Stimulated activated CD8-positive, alpha-beta memory T cell treated with anti-CD3 and anti-CD28 coated beads, Interleukin-4, amount 100 ng/mL, for 48 hours (primary cell): ENCODE measurements around the gene KIF19.

Experiments used
- DNase-seq: peaks from one replicate; pipeline ENCODE4 v3.0.0-alpha.2; 2020

The KIF19 gene

DNA sequence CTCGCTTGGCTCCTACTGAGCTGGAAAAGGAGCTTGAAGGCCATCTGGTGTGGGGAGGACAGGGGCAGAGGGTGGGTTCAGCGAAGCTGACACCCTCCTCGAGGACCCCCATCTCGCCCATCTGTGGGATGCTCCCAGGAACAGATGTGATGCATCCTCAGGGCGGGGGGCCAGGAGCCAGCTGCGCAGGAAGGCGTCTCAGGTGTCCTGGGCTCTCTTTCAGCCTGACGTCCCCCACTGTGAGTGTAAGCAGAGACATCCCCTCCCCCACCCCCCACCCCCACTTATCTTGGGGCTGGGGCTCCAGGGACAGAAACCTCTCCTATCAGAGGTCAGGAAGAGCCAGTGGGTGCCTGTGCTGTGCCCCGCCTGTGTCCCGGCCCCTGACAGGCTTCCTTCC lies 16.2 kb downstream of the KIF19 start:
- DNase-seq: no peak

DNA sequence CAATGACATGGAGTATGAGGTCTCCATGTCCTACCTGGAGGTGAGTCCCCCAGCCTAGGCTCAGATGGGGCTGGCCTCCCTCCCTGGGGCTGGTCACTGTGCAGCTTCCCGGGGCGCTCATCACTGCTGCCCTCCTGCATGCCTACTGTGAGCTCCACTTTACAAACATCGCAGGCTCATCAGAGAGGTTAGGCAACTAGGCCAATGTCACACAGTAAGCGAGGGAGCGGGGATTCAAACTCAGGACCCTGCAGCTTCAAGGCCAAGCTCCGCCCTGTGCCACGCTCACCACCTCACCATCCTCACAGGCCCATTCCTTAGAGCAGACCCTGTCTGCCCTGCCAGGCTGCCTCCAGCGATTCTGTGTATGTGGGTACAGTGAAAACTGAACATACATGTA lies 17.1 kb downstream of the KIF19 start:
- DNase-seq: no peak

DNA sequence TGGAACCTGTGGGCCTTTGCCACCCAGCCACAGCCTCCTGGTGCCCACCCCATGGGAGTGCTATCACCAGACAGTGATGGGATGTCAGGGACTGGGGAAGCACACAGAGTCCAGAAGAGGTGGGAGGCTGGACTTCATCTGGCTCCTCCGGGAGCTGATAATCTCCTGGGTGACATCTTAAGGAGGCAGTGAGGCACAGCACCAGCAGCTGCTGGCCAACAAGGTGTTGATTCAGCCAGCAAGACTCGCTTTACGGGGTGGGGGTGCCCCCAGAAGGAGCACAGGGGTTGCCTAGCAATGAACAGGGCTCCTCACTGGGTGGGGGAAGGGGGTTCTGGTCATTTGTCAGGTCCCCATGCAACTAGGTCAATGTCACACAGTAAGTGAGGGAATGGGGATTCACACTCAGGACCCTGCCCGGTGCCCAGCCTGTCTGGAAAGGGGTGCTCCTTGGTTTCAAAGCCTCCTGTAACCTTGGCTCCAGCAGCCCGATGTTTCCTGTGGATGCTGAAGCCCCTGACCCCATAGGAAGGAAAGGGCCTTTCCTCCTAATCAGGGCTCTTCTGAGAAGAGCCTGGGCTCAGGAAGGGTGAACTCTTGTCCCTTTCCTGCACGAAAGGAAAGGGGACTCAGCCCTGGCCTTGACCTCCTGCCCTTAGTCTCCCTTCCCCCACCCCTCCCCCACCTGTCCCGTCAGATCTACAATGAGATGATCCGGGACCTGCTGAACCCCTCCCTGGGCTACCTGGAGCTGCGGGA lies 17.7 kb downstream of the KIF19 start:
- DNase-seq: no peak

DNA sequence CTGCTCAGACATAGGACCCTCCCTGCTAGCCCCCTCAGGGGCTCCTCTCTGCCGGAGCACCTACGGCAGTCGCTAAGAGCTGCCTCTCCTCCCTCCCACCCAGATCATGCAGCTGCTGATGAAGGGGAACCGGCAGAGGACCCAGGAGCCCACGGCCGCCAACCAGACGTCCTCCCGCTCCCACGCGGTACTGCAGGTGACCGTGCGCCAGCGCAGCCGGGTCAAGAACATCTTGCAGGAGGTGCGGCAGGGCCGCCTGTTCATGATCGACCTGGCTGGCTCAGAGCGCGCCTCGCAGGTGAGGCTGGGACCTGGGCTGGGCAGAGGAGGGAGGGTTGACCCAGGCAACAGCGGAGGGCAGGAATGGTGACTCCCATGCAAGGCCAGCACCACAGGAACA lies 18.6 kb downstream of the KIF19 start:
- no peak for DNase-seq

DNA sequence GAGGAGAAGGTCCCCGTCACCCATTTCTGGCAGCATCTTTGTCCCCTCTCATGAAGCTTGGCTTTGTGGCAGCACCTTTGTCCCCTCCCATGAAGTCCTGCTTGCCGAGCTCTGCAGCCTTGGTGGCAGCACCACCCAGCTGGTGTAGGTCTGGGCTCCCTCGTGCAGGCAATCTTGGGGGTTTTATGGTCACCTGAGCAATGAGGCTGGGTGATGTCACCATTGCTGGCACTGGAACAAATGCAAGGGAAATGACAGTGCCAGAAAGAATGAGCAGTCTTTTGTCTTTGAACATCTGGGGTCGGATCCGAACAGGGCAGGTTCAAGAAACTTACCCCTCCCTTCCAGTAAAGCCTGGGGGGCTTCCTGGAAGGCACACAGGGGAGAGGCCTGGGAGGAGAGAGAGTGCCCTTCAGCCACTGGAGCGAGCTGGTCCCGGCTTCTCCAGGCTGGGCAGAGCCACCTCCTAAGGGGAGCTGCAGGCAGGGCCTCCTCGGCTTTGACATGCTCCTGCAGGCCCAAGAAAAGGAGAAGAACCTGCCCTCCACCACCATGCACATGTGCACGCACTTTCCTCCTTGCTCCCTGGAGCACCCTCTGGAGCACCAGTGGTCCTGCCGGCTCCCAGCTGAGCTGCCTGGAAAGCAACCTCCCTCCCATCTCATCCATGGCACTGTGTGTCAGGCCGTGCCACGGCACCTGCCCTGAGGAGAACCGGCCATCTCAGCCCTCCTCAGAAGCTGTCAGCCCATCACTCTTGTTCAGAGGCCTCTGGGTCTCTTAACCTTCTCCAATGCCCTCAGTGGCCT lies 19.6 kb downstream of the KIF19 start:
- DNase-seq: no peak

DNA sequence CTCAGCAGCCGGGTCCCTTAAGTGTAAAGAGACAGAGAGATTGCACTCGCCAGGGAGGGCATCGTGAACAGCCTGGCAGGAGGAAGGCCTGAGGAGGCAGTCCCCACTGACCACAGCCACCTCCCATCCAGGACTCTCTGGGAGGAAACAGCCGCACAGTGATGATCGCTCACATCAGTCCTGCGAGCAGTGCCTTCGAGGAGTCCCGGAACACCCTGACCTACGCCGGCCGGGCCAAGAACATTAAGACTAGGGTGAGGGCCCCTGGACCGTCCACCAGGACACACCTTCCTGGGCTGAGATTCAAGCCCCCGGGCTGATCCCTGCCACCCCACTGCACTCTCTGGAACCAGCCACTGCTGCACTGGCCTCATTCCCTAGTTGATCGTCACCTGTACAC lies 21.6 kb downstream of the KIF19 start:
- DNase-seq: no peak

DNA sequence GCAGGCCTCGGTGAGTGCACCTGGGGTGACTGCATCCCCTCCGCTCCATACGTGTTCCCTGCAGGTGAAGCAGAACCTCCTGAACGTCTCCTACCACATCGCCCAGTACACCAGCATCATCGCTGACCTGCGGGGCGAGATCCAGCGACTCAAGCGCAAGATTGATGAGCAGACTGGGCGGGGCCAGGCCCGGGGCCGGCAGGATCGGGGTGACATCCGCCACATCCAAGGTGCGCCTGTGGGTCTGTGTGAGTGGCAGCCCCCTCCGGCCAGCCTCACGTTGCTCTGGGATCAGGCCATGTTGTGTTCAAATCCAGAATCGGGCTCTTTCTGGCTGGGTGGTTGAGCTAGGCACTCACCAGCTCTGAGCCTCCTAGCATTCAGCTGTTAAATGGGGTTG lies 23.1 kb downstream of the KIF19 start:
- no peak for DNase-seq

DNA sequence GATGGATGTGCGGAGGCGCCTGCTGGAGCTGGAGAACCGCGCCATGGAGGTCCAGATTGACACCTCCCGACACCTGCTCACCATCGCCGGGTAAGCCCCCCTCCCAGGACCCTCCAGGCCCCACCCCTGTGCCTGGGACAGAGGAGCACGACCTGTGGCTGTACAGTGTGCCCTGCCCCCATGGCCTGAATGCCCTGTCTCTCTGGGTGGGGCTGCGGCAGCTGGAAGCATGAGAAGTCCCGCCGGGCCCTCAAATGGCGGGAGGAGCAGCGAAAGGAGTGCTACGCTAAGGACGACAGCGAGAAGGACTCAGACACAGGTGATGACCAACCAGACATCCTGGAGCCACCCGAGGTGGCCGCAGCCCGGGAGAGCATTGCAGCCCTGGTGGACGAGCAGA lies 24.5 kb downstream of the KIF19 start:
- DNase-seq: no peak

DNA sequence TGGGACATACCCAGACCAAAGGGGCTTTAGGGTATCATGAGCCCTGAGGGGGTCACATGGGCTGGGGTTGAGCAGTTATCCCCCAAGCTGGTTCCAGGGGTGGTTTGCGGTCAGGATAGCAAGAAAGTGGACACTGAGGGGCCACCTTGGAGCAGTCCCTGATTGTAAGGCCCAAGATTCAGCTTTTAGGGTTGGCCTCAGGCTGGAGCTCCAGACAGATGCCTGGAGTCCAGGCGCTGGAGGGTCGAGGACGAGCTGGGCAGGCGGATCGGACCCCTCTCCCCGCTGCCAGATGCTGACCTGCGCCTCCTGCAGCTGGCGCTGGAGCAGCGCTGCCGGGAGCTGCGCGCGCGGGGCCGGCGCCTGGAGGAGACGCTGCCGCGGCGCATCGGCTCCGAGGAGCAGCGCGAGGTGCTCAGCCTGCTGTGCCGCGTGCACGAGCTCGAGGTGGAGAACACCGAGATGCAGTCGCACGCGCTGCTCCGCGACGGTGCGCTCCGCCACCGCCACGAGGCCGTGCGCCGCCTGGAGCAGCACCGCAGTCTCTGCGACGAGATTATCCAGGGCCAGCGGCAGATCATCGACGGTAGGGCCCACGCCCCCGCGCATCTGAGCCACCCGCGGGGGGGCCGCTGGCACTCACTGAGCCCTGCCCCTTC lies 25.7 kb downstream of the KIF19 start:
- DNase-seq: peak; percentile 35

DNA sequence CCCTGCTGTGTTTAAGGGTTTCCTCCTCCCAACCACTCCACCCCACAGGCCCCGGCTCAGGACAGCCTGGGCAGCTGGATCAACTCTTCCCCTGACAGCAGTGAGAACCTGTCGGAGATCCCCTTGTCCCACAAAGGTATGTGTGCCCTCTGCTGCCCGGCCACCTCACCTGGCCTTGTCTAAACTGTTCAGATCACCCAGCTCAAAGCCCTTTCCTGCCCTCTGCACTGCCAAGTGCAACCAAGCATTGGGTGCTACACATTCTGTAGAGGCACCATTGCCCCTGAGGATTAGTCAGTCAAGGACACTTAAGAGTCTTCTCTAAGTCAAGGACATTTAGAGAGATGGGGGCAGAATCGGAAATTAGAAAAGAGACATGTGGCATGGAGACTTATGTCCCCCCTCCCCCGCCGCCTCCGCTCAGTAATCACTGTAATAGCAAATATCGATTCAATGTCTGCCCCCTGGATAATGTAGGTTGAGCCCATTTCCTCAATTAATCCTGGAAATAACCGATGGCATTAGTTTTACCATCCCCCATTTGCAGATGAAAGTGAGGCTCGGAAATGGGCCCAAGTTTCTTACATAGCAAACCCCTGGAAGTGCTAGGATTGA lies 27.5 kb downstream of the KIF19 start:
- no peak for DNase-seq

DNA sequence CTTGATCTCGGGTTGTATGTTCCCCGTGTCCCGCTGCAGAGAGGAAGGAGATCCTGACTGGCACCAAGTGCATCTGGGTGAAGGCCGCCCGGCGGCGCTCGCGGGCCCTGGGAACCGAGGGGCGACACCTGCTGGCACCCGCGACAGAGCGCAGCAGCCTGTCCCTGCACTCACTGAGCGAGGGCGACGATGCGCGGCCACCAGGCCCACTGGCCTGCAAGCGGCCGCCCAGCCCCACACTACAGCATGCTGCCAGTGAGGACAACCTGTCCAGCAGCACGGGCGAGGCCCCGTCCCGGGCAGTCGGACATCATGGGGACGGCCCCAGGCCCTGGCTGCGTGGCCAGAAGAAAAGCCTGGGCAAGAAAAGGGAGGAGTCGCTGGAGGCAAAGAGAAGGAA lies 28.1 kb downstream of the KIF19 start:
- DNase-seq: peak; percentile 85

DNA sequence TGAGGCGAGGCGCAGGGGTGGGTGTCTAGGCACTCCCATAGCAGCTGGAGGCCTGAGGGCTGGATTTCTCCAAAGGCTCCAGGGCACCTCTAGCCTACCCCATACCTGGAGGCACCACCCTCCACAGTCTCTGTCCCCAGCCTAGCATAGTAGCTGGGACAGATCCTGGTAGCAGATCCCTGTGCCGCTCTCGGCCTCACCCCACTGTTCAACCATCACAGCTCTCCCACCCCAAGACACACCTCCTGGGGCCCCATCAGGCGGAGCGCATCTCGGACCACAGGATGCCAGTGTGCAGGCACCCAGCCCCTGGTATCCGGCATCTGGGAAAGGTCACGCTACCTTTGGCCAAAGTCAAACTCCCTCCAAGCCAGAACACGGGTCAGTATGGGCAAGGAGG lies 28.5 kb downstream of the KIF19 start:
- DNase-seq: no peak

DNA sequence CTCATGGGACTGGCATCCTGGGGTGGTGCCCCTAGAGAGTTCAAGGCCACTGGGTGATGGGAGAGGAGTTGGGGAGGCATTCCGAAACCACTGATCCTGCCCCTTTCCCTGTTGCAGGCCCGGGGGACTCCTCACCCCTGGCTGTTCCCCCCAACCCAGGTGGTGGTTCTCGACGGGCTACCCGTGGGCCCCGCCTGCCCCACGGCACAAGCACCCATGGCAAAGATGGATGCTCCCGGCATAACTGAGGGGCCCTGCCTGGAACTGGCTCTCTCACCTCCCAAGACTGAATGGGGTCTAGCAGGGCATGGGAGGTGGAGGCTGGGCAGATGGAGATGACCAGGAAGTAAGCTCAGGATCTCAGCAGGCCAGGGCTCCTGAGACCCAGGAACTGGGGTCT lies 29.0 kb downstream of the KIF19 start:
- no peak for DNase-seq

DNA sequence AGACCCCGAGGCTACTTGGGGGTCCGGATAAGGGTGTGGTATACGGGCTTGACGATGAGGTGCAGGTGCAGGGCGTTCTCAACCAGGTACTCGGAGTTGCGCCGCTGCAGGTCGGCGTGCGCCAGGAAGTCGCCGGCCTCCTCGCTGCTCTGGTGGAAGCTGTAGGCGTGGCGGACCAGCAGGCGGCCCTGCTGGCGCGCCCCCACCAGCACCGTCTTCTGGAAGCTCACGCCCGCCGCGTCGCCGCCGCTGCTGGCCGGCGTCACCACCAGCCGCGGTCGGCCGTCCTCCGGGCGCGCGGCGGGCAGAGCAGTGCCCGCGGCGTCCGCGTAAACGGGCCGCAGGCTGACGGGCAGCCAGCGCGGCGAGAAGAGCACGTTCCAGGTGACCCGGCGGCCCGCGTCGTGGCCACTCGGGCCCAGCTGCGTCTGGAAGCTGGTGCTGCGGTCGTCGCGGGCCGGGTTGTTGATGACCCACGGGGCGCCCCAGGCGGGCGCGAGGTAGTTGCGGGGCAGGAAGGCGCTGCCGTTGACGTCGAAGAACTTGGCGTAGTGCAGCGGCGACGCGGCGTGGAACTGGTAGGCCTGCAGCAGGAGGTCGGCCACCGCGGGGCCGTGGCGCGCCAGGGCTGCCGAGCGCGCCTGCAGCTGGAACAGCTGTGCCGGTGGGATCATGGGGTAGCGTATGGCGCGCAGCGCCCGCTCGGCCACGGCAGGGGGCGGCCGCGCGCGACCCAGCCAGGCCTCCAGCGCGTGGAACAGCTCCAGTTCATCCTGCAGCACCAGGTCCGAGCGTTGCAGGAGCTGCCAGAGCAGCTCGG lies 30.8 kb downstream of the KIF19 start:
- DNase-seq: peak; percentile 30

DNA sequence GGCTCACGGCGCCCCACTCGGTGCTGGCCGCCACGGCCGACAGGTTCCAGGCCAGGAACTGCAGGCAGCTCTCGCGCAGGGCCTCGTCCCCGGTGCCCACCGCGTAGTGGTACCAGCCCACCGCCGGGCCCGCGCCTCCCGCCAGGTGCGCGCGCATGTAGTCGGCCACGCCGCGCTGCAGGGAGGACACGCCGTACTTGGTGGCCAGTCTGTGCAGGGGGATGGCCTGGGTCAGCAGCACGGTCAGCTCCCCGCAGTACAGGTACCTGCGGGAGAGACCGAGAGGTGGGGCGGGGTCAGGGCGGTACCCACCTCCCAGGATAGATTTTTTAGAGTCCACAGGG lies 31.4 kb downstream of the KIF19 start:
- DNase-seq: no peak

DNA sequence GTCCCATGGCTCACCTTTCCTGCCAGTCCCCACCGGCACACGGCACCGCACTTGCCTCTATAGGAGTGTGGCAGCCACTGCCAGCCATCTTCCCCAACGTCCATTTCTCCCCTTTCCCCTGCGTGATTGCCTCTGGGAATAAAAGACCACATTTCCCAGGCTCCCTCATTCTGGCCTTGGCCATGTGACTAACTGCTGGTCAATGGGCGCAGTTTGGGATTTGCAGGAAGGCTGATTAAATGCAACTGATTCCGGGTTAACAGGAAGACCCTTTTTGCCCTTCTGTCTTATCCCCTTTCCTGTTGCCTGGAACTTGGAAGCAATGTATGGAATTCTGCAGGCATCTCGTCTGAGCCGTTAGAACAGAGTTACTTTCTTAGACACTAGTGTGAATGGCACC lies 32.7 kb downstream of the KIF19 start:
- DNase-seq: no peak

DNA sequence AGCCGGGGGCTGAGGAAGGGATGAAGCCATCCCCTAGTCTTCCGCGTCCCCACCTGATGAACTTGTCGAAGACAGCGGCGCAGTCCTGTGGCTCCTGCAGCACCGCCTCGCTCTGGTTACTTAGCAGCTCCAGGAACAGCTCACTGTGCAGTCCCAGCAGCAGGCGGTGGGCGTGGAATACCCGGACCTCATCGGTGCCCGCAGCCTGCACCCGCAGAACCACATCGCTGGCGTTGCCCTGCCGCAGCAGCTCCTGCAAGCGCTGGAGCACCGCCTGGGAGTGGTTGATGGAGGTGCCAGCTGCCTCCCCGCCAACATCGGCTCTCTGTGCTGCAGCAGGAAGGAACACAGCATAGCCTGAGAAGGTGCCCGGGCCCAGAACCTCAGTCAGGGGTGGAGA lies 33.9 kb downstream of the KIF19 start:
- no peak for DNase-seq

DNA sequence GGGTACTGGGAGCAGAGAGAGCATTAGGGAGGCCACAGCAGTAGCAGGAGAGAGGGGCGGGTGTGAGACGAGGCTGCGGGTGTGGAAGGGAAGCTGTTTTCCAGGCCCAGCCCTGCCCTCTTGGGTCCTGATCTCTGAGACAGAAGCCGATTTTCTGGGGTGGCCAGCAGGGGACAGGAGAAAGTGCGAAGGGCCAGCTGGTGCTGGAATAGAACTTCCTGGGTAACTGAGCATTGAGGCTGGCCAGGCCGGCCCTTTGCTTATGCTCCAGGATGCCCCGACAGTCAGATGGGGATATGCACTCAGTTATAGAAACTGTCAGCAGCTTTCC lies 34.8 kb downstream of the KIF19 start:
- DNase-seq: no peak

DNA sequence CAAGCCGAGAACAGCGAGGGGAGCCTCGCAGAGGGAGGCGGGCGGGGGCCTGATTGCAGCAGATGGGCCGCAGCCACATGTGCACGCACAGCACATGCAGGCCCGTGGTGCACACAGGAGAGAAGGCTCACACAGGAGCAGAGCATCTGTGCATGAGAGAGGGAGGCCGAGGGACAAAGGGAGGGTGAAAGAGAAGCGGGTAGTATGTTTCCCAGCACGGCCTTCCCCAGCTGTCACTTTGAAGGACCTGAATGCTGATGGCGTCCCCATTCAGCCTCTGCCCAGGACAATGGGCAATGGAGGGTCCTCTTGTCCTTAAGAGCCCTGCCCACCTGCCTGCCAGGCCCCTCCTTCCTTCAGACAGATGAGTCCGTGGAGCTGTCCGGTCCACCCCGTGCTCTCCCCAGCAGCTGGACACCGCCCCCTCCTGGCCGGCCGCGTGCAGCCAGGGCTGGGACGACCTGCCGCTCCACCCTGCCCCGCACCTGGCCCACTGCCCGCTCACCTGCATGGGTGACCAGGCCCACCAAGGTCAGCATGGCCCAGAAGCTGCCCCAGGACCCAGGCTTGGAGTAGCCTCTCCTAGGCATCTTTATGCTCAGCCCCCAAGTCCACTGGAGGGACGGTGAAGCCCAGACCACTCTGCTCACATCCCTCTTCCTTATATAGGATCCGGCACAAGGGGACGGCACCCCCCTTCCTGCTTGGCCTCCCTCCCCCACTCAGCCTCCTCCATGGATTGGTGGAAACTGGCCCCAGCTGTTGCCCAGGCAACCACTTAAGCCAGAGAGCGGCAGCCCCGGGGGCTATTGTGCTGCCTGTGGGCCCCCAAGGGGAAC lies 35.4 kb downstream of the KIF19 start, which contains the start of gene BTBD17:
TSS of gene BTBD17 (minus strand) at position 639 of the 839 bp plus-strand sequence. CDS start at position 590, 49 bp downstream.
- DNase-seq: peak; percentile 63

DNA sequence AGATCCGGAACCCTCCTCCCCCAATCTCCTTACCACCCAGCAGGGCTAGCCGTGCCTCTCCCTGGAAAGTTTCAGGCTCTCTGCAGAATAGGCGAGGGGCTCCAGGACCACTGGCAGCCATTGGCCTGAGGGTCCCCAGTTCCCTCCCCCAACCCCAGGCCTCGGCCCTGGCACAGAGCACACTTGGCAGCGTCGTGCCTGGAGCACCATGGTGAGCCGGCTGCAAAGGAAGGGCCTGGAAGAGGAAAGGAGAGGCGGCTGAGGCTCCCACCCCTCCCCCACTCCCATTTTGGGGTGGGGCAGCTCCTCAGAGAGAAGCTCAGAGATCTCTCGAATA lies 36.0 kb downstream of the KIF19 start:
- no peak for DNase-seq

DNA sequence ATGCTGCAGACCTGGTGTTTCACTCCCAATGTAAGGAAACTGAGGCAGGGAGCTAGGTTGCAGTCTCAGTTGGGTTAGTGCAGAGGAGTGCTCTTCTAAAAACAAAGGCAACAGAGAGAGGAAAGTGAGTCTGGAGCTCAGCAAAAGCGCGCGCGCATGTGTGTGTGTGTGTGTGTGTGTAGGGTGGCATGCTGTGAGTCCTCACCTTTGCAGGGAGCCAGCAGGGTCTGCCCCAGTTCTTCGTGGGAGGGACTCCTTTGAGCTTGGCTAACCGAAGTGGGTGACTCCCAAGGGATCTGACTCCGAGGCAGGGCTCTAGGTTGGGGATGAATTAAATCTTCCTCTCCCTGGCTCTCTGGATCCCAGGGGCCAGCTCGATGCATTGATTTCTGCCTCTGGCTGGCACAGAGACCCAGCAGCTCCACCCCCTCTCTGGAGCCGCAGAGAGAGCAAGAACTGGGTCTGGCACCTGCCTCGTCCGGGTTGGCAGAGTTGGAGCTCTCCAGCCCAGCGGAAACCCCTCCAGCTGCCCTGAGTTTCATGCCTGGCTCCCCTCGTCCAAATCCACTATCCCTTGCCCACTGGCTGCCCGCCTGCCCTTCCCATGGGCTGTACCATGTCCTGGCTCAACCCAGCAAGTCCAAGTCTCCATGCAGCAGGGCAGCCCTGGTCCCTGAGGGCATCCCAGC lies 36.9 kb downstream of the KIF19 start:
- no peak for DNase-seq
